GM19455 (cell line): ENCODE results near the gene INSM1.

Experiments
- ATAC-seq: cut with Tn5 transposase; IDR thresholded peaks from one replicate; pipeline ENCODE4 v1.9.1; 2021; ENCODE audit not compliant: unreplicated experiment

The INSM1 gene

DNA sequence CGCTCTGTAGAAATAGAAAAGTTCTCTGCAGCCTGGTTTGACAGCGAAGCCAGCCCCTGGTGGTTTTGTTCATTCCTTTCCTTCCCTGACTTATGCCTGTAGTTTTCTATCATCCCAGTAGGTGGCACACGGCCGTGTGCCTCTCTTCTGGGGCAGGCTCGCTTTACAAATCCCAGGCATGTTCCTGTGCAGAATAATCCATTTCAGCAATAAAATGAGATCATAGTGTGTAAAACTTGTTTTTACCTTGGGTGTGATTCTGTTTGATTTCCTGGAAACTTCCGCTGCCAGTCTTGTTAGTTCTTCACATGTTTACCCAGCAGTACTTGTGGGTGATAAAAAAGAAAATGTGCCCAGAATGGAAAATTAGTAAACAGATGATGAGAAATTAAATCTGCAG, 7.4 kb upstream of the INSM1 start:
- ATAC-seq = peak; percentile 67

DNA sequence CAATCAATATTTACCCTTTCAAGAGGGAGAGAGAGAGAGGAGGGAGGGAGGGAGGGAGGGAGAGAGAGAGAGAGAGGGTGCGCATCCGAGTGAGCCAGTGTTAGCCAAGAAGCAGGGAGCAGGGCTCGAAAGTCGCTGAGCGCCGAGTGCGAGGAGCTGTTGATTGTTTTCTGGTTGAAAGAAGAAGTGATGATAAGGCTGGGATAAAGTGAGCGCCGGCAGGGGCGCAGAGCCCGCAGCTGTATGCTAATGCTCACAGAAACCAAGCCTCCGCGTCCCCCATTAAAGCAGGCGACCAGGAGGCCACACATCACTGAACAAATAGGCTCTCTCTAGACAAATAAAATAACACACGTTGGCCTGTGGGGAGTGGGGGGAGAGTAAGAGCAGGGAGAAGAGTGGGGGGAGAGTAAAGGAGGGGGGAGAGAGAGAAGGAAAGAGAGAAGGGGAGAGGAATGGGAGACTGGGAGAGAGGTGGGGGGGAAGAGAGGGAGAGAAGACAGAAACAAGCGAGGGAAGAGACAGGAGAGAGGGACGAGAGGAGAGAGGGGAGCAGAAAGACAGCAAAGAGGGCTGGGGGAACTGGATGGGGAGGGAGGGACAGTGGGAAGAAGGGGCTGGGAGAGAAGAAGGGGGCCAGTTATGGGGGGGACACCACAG, 5.0 kb upstream of the INSM1 start:
- ATAC-seq = no peak

DNA sequence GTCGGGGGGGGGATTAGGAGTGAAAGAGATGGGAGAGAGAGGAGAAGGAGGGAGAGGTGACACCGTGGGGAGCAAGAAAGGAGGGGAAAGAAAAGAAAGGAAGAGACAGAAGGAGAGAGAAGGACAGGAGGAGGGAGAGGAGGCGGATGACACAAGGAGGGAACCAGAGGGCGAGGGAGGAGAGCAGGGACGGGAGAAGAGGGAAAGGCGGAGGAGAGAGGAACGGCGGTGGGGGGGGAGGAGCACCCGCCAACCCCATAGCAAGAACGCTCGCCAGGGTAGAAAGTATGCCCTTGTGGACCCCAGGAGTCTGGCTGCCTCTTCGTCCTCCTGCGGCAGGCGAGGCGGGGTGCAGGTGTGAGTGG, 4.5 kb upstream of the INSM1 start:
- ATAC-seq = no peak

DNA sequence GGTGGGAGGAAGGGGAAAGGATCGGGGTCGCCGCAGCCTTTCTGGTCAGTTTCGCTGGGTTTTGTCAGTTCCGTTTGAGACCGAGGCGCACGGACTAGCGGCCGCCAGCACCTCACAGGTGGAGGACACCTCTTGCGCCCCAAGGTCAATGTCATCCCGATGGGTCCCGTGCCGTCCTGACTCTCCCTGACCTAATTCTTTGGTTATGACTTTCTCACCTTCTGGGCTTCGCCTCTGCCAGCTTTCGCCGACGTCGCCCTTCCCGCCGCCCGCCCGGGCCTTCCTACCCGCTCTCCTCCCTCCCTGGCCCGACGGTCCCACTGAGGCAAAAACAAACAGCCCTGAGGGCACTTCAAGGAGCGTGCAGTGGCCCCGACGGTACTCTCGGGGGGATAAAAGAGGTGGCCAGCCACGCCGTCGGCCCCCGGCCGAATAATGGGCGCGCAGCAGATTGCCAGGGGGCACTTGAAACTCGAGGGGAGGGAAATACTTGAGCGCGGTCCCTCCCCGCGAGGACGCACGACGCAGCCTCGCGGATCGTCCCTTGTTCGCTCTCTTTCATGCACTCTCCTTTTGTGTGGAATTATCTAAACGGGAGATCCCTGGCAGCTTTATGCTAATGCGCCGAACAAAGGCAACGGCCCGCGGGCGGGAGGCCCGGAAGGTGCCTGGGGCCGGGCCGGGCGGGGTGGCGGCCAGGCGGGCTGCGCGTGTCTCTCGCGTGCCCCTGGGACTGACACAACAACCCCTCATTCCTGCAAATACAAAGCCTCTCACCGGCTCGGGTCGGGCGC, 3.9 kb upstream of the INSM1 start:
- ATAC-seq = no peak

DNA sequence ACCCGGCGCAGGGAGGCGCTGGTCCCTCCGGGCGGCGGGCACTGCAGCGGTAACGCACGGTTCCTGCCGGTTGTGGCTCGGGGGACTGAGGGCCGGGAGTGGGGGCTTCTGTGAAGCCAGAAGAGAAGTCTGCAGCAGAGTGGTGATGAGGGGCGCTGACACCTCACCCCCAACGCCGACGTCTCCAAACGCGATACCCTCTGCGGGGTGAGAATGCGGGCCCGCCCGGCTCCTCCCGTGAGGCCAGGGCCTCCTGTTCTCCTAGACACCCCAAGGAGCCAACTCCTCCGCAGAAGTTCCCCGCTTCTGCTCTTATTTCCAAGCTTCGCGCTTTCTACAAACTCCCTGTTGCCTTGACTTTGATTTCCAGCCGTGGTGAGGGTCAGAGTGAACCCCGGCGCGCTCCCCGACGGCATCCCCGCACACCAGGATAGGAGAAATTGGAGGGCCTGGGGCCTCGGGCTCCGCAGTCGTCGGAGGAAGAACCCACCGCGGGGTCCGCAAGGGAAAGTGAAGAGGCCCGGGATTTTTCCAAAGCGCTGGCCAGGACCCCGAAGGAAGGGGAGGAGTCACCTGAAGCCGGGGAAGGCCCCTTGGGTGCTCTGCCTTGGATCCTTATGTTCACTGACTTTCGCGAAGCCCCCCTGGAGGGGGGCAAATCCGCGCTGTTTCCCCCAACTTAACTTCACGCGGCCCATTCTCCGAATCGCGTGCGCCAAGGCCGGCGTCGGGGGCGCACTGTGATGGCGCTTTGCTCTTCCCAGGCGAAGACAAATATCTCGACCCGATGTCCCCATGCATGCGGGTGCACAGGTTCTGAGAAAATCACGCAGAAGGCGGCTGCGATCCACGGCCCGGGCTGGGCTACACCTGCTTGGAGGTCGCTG, 3.1 kb upstream of the INSM1 start:
- no peak for ATAC-seq

DNA sequence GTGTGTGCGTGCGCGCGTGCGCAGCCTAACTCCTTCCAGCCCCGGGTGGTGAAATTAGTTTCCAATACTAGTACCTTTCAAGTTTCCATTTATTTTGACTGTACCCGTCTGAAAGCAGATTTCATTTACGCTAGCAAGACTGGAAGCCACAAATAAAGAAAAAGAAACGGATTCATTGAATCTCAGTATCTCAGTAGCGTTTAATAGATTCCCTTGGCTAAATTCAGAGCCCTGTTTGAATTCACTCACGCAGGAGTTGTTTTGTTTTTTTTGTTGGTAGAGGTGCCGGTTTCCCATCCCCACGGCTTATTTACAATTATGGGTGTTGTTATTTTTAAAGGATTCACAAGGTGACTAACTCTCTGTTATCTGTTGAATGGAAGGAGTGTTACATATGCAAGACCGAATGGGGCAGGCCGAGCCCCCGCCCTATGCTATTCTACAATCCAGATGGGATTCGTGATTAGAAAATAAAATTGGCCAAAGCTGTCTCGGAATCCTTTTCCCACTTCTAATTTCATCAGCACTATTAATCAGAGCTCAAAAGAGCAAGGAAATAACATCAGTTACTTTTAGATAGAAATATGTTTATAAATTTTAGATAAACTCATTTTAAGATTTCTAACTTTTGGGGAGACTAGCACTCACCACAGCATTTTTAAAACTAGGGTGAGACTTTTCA, 2.3 kb upstream of the INSM1 start:
- no peak for ATAC-seq

DNA sequence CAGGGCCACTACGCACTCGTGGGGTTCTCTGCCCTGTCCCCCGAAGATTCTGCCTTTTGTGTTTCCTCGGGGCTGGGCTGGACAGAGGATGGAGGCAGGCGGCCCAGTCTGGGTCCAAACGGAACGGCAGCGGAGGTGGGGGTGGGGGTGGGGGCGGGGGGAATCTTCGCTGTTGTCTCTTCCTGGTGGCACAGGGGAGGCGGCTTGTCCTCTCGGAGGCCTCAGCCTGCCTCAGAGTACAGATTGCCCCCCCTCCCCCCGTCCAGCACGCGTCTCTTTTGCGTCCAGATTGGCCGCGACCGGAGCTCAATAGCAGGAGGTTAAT, 1.4 kb upstream of the INSM1 start:
- no peak for ATAC-seq

DNA sequence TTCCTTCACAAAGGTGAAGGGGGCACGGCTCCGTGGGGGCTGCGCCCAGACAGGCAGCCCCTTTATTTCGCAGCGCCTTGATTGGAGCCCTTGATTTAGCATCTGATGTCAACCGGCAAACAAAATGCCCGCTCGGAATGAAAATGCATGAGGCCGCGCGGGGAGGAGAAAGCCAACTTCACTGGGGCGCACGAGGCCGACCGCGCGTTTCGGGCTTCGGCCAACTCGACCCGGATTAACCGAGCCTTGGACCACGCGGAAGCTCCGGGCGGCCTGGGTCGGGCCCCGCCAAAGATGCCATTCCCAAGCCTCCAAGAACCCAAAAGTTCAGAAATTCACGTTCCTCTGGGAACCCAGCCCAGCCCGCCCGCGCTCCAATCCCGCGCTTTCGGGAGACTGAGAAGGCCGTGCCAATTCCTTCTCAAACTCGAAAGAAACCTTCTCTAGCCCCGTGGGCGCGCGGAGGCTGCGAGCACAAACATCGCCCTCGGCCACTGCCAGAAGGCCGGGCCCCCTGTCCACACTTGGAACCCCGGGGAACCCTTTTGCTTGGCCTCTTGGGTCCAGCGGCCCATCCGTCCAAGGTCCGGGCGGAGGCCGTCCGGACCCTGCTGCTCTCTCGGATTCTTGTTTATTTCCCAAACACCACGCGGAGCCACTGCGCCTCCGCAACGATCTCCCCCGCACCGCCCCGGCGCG, 879 bp upstream of the INSM1 start:
- ATAC-seq = no peak

DNA sequence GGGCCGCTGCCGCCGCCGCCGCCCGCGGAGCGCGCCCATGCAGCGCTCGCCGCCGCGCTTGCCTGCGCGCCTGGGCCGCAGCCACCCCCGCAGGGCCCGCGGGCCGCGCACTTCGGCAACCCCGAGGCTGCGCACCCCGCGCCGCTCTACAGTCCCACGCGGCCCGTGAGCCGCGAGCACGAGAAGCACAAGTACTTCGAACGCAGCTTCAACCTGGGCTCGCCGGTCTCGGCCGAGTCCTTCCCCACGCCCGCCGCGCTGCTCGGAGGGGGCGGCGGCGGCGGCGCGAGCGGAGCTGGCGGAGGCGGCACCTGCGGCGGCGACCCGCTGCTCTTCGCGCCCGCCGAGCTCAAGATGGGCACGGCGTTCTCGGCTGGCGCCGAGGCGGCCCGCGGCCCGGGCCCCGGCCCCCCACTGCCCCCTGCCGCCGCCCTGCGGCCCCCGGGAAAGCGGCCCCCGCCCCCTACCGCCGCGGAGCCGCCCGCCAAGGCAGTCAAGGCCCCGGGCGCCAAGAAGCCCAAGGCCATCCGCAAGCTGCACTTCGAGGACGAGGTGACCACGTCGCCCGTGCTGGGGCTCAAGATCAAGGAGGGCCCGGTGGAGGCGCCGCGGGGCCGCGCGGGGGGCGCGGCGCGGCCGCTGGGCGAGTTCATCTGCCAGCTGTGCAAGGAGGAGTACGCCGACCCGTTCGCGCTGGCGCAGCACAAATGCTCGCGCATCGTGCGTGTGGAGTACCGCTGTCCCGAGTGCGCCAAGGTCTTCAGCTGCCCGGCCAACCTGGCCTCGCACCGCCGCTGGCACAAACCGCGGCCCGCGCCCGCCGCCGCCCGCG, 730 bp downstream of the INSM1 start:
- ATAC-seq = no peak

DNA sequence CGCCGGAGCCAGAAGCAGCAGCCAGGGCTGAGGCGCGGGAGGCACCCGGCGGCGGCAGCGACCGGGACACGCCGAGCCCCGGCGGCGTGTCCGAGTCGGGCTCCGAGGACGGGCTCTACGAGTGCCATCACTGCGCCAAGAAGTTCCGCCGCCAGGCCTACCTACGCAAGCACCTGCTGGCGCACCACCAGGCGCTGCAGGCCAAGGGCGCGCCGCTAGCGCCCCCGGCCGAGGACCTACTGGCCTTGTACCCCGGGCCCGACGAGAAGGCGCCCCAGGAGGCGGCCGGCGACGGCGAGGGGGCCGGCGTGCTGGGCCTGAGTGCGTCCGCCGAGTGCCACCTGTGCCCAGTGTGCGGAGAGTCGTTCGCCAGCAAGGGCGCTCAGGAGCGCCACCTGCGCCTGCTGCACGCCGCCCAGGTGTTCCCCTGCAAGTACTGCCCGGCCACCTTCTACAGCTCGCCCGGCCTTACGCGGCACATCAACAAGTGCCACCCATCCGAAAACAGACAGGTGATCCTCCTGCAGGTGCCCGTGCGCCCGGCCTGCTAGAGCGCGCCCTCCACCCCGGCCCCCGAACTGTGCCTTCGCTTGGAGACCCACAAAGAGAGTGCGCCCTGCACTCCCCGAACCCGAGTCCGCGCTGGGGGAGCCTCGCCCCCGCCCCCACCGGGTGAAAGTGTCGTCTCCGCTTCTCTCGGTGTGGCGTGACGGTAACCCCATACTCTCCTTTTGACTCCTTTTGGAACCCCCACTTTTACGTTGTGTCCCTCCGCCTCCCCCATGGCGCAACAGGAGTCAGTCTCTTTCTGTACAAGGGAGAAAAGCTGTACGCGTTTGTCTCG, 1.6 kb downstream of the INSM1 start:
- ATAC-seq = no peak

DNA sequence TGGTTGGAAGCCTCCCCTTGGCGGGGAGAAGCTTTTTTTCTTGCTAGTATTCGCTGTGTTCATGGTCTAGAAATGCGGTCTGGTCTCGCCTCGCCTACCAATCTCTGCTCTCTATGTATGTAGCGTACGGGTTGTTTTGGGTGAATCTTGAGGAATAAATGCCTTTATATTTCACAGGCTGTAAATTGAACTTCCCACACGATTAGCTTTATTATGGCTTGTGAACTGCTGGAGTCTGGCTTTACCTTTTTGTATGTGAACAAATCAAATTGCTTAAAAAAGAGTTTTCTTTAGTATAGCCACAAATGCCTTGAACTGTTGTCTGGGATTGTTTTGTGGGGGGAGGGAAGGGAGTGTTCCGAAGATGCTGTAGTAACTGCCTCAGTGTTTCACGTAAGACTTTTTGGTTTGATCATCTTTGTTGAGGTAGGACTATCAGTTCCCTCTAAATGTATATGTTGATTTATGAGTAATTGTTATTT, 2.2 kb downstream of the INSM1 start:
- no peak for ATAC-seq

DNA sequence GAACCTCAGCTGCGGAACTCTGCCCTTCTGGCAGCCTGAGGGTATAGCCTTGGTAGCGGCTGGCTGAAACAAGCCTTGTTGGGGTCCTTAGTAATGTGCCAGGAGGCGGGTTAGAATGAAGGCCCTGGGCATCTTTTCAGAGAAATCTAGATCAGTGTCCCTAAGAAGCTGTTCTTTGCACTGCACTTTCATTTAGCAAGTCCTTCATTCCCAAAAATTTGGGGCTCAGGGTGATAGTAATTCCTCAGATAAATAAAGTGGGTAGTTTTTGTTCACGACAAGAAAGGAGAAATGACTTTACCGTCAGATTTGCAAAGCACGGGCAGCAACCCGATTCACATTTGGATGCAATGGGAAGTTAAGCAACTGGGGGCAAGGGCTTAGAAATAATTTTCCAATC, 3.2 kb downstream of the INSM1 start:
- no peak for ATAC-seq

DNA sequence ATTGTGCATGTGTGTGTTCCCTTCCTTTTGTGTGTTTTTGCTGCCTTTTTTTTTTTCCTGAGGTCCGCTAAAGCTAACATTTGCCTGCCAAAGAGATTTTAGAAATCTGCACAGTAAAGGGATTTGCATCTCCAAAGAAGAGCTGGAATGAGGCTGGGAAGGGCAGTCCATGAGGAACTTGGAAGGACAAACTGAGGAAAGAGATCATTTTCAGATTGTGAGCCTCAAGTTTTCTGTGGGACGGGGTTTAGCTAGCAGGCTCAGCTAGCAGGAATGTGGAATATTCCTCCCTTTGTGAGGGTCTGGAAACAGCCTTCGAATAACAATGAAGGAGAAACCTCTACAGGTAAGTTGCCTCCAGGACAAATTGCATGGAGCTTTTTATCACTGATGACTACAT, 3.8 kb downstream of the INSM1 start:
- no peak for ATAC-seq

DNA sequence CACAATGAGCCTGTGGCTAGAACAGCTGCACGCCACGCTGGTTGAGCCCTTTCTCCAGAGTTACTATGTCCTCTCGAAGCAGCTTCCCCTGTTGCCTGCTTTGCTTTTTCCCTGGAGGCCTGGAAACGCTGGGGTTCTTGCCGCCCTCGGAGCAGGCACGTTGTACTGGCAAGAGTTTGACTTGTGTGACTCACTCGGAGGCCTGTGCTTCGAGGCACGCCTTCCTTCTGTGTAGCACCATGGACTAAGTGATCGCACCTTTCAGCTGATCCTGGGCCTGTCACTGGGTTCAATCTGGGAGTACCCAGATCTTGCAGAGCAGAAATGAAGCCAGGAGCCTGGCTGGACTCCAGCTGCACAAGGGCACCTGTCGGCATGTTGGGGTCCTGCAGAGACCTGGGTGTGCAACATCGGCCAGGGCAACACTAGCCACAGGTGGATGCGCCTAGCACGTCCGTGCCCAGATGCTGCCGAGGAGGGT, 5.2 kb downstream of the INSM1 start:
- ATAC-seq = no peak

DNA sequence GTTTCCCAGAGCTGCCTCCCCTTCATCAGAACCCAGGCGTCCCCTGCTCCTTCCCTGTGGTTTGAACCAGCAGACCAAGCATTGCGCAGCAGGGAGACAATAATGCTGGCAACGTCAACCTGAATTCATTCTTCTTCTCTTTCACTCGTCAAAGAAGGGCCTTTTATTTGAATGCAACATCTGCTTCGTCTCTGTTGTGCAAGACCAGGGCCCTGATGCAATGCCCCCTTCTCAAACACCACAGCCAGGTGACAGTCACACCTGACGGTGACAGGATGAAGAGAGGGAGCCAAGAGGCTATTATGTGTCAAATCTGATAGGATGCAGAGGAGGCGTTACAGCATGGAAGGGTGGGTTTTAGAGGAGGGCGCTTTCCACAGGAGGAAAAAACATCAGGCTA, 8.0 kb downstream of the INSM1 start:
- ATAC-seq = no peak

DNA sequence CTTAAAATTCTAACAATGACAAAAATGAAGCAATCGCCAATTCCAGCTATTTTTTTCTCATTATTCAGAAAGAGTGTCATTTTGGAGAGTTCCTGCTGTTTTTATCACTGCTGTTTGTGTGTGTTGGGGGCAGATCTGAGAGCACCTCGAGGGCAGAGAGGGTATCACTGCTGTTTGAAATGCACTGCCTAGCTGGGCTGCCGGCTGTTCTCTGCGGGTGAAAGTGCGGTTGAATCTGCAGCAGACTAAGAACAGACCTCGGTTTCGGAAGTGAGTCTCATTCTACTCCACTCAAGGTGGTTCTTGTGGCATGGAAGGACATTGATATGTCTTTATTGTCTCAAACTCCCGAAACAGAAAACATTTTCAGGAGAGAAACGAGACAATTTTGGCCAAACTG, 18.3 kb downstream of the INSM1 start:
- no peak for ATAC-seq

DNA sequence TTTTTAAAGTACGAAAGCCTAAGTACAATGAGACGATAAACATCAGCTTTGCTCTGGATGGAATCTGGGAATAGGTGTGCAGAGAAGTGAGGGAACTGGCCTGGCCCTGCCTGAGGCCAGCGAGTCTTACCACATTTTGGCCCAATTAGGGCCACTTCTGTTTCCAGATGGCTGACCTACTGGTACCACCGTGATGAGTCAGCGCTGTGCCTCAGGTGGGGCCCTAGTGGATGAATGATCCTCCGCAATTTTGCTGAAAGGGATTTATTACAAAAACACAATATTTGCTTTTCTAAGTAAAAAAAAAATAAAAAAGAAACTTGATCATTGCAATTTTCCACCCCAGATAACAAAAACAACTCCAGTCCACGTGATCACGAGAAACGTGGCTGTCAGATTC, 22.5 kb downstream of the INSM1 start:
- ATAC-seq = no peak

DNA sequence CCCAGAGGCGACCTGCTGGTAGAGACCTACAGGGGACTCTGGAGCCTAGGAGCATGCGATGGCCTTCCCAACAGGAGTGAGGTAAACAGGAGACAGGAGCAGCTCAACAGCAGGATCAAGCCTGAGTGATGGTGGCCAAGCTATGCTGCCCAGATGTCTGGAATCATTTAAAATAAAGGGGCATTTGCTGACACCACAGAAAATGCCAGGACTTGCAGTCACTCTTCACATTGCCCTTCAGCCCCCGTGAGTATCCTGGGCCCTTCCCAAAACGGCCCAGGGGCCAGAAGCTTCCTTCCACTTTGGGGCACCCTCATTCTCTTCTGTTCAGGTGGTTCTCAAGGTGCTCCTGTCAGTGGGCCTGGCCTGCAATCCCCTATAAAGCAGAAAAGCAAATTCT, 23.2 kb downstream of the INSM1 start:
- no peak for ATAC-seq

DNA sequence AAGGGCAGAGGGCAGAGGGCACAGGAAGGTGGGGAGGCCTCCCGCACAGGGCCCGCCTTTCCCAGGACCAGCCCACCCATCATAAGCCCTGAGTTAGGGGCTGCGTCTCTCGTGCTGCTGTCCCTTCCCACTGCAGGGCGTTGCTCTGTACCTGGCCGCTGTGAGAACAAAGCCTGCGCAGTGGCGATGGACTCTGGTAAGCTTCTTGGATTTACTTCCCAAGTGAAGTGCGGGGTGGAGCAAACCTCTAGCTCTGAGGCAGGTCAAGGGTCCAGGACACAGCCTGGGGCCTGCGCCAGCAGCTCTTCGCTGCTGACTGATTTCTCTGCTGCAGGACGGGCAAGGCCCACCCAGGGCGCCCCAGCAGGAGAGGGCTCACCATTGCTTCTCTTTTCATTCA, 23.9 kb downstream of the INSM1 start:
- ATAC-seq = no peak
